Psoas muscle (tissue), 8 donors: ENCODE results near the gene FHOD1. TPM values are rescaled to one million over a fixed set of nuclear protein-coding genes. Genes with fewer than 3 reads are reported as not detected.

Experiments
- ATAC-seq, 4 donors: fragments of 200-7000 bp; cut with Tn5 transposase; one replicate each; pipeline ENCODE4 v1.9.1; 2020; ENCODE audit warnings: moderate library complexity in 3 of 4, mild to moderate bottlenecking in 2 of 4
- DNase-seq, 2 donors: peaks; one replicate each; pipeline ENCODE4 v3.0.0-alpha.2; 2020
- H3K27ac ChIP-seq: fragments of 200-600 bp; one replicate; pipeline ENCODE4 v1.8.0; 2022
- H3K27me3 ChIP-seq, 3 donors: fragments of 200-600 bp in 1 of 3; one replicate each; pipeline versions ENCODE4 v1.6.1 to v1.8.0; 2013 to 2022; ENCODE audit warnings: low read length in 2 of 3, mild to moderate bottlenecking in 2 of 3, moderate library complexity in 1 of 3; ENCODE audit not compliant: insufficient read depth in 3 of 3
- H3K36me3 ChIP-seq, 2 donors: fragments of 200-600 bp in 1 of 2; one replicate each; pipeline versions ENCODE4 v1.6.1 to v1.8.0; 2013 to 2022; ENCODE audit warnings: low read depth in 1 of 2, mild to moderate bottlenecking in 1 of 2, moderate library complexity in 1 of 2; ENCODE audit not compliant: insufficient read depth in 1 of 2
- H3K4me1 ChIP-seq: fragments of 200-600 bp; one replicate; pipeline ENCODE4 v1.8.0; 2022
- H3K4me3 ChIP-seq: fragments of 200-600 bp; one replicate; pipeline ENCODE4 v1.8.0; 2022; ENCODE audit warnings: mild to moderate bottlenecking
- H3K9me3 ChIP-seq: fragments of 200-600 bp; one replicate; pipeline ENCODE4 v1.8.0; 2022
- CTCF ChIP-seq: fragments of 200-600 bp; IDR thresholded peaks from one replicate; pipeline ENCODE4 v1.8.0; 2022; ENCODE audit warnings: antibody characterized with exemption
- WGBS, 3 donors: extraction: QIAGEN DNeasy Blood & Tissue Kit; methylation state at CpG; one replicate each; pipeline versions ENCODE4 v1.1.6 to v1.1.7; 2013; 5-methylcytosine and 5-hydroxymethylcytosine counted together
- intact Hi-C, 2 donors: fragments of 100-400 bp; cut with DNase I; formaldehyde crosslinking; loops; one replicate each; pipeline versions ENCODE4 v1.11.0 to v1.14.2; 2022
- polyA plus RNA-seq, 3 donors: library from polyadenylated mRNA; stranded (reverse); fragments of 200-250 nt; gene quantifications; one replicate each; pipeline ENCODE4 v1.2.3, GENCODE V29; 2013
- total RNA-seq, 4 donors: library from RNA; stranded (reverse); fragmentation: NEBNext Ultra II Directional in 2 of 4; extraction: Animal tissue kit (Norgen Biotek cat#: 25700) in 2 of 4; gene quantifications; one replicate each; pipeline versions ENCODE4 v1.2.1 to v1.2.4, GENCODE V29; 2021 to 2023
- donor health status: healthy with polysubstance abuse.
- donor health status: DM: no; HTN: no; CAD: no; lungs with moderate emphysema.
- donor health status: Bipolar disorder and iron deficiency.
- donor health status: healthy.
- donor health status: DM: yes; HTN: yes; CAD: no.
- donor health status: DM: no; HTN: no; CAD: no.
- donor health status: DM: no; HTN: no; CAD: no.
- donor health status: DM: yes; HTN: yes; CAD: no.

The FHOD1 gene
- total and polyA plus RNA-seq, 7 donors: 16.9 to 154 (median 61.5) TPM

GRCh38 chr16:67226295-67226803 is 20.9 kb downstream of the FHOD1 start:
- WGBS, 3 donors: 5 to 9% (median 8%) methylated on average over 12 of the region's 12 CpGs
- H3K36me3 ChIP-seq: peaks cover 3 to 42% of the 10 kb centered on the region in 2 donors
- peak overlapping the region; percentile 83 for H3K27ac ChIP-seq
- H3K4me3 ChIP-seq: peak overlapping the region; percentile 91
- TF ChIP-seq CTCF: no peak
- no peaks in the 10 kb centered on the region for H3K27me3 ChIP-seq
- intact Hi-C loops: loop anchor here in 1 of 2 donors (5.0 kb wide), 1 partner anchor 34 kb away; the partner anchor contains the start of genes E2F4 and EXOC3L1
- peaks cover 16% of the 10 kb centered on the region for H3K4me1 ChIP-seq
- ATAC-seq (peak in 1 of 4 donors; percentile 2), DNase-seq (no peak)
- H3K9me3 ChIP-seq: no peaks in the 10 kb centered on the region

GRCh38 chr16:67223992-67224391 is 23.3 kb downstream of the FHOD1 start:
- Histone ChIP-seq H3K4me1 (peaks cover 16% of the 10 kb centered on the region), H3K4me3 (no peak overlapping the region), H3K27ac (no peak overlapping the region), H3K27me3 (no peaks in the 10 kb centered on the region), H3K9me3 (no peaks in the 10 kb centered on the region), H3K36me3 (peaks cover 0 to 19% of the 10 kb centered on the region in 2 donors)
- 58 to 64% (median 58%) methylated on average over 3 of the region's 3 CpGs for WGBS, 3 donors
- DNase-seq (no peak), ATAC-seq (no peak)
- no peak for TF ChIP-seq CTCF
- intact Hi-C loops: no loop called here

GRCh38 chr16:67216612-67217490 is 30.4 kb downstream of the FHOD1 start:
- ATAC-seq (peak in 3 of 4 donors; percentile 12 to 32 (median 16)), DNase-seq (no peak)
- H3K9me3 ChIP-seq: no peaks in the 10 kb centered on the region
- H3K4me3 ChIP-seq: peak overlapping the region; percentile 4
- H3K27ac ChIP-seq: no peak overlapping the region
- no peak for TF ChIP-seq CTCF
- WGBS, 3 donors: 64 to 73% (median 68%) methylated on average over 18 of the region's 18 CpGs
- H3K4me1 ChIP-seq: peaks cover 18% of the 10 kb centered on the region
- no peaks in the 10 kb centered on the region for H3K36me3 ChIP-seq
- intact Hi-C loops: no loop called here
- no peaks in the 10 kb centered on the region for H3K27me3 ChIP-seq

GRCh38 chr16:67215706-67216105 is 31.6 kb downstream of the FHOD1 start:
- H3K4me3 ChIP-seq: no peak overlapping the region
- peaks cover 19% of the 10 kb centered on the region for H3K4me1 ChIP-seq
- WGBS, 3 donors: 58 to 81% (median 65%) methylated on average over 5 of the region's 5 CpGs
- intact Hi-C loops: no loop called here
- no peak overlapping the region for H3K27ac ChIP-seq
- H3K36me3 ChIP-seq: no peaks in the 10 kb centered on the region
- no peak for DNase-seq
- ATAC-seq: no peak
- no peaks in the 10 kb centered on the region for H3K9me3 ChIP-seq
- TF ChIP-seq CTCF: no peak
- no peaks in the 10 kb centered on the region for H3K27me3 ChIP-seq
